Measurements from ENCODE around the gene FAM167B. TPM values are rescaled to one million over a fixed set of nuclear protein-coding genes. Genes with fewer than 3 reads are reported as not detected.

FAM167B gene
- polyA plus RNA-seq, 1 donor (not counting 4 experiments of a cell fraction or from before 2014, with no cell fraction given): 0.07 TPM

GRCh38 chr1:32231843-32232432 is 15.1 kb upstream of the FAM167B start:
- Histone ChIP-seq H3K9ac (ENCODE audit: control insufficient read depth, extremely low read depth, insufficient read depth, low read length) (no peak overlapping the region), H3K9me3 (ENCODE audit: control insufficient read depth, low read depth, low read length) (no peaks in the 10 kb centered on the region), H4K20me1 (ENCODE audit: control insufficient read depth, extremely low read depth, insufficient read depth, low read length) (no peaks in the 10 kb centered on the region), H3K79me2 (ENCODE audit: control insufficient read depth, insufficient read depth, low read length) (no peaks in the 10 kb centered on the region), H3K27me3 (ENCODE audit: control insufficient read depth, extremely low read depth, insufficient read depth, low read length) (no peaks in the 10 kb centered on the region), H3K4me2 (ENCODE audit: control insufficient read depth, extremely low read depth, insufficient read depth, low read depth, low read length) (no peak overlapping the region), H3K4me3 (ENCODE audit: control insufficient read depth in 2 of 3, extremely low read depth in 1 of 3, insufficient read depth in 2 of 3, low read depth in 1 of 3, low read length in 3 of 3) (no peak overlapping the region), H3K36me3 (ENCODE audit: control insufficient read depth in 2 of 2, extremely low read depth in 1 of 2, insufficient read depth in 2 of 2, low read length in 2 of 2) (peaks cover 26 to 28% of the 10 kb centered on the region in 2 experiments), H2AFZ (ENCODE audit: control insufficient read depth, low read length) (no peak overlapping the region), H3K9me1 (ENCODE audit: control insufficient read depth, extremely low read depth, insufficient read depth, low read length) (no peaks in the 10 kb centered on the region), H3K27ac (ENCODE audit: control insufficient read depth, insufficient read depth, low read length) (no peak overlapping the region), H3K4me1 (ENCODE audit: control insufficient read depth, extremely low read depth, insufficient read depth, low read length) (peaks cover 20% of the 10 kb centered on the region)
- no peak for TF ChIP-seq EZH2 (IDR thresholded peaks at IDR 0.05; ENCODE audit: low read length)
- TF ChIP-seq CTCF (optimal IDR thresholded peaks at IDR 0.05 in 1 of 3, IDR thresholded peaks at IDR 0.05 in 1 of 3, conservative IDR thresholded peaks at IDR 0.05 in 1 of 3; ENCODE audit: extremely low read depth in 1 of 3, insufficient read depth in 2 of 3, low read length in 3 of 3): no peak
- dilution Hi-C loops (cut with MboI; ENCODE audit: extremely low pct_ligation_motif_present, low sequenced_read_pairs): no loop called here
- FAIRE-seq: no peak
- DNase-seq (ENCODE audit: low read depth, low spot score): no peak

- no peak for FAIRE-seq
- Histone ChIP-seq H3K27ac (ENCODE audit: control insufficient read depth, insufficient read depth, low read length) (no peak overlapping the region), H3K27me3 (ENCODE audit: control insufficient read depth, extremely low read depth, insufficient read depth, low read length) (no peaks in the 10 kb centered on the region), H2AFZ (ENCODE audit: control insufficient read depth, low read length) (no peak overlapping the region), H3K36me3 (ENCODE audit: control insufficient read depth in 2 of 2, extremely low read depth in 1 of 2, insufficient read depth in 2 of 2, low read length in 2 of 2) (peaks cover 21 to 25% of the 10 kb centered on the region in 2 experiments), H3K9me1 (ENCODE audit: control insufficient read depth, extremely low read depth, insufficient read depth, low read length) (no peaks in the 10 kb centered on the region), H3K9me3 (ENCODE audit: control insufficient read depth, low read depth, low read length) (no peaks in the 10 kb centered on the region), H3K4me1 (ENCODE audit: control insufficient read depth, extremely low read depth, insufficient read depth, low read length) (peaks cover 21% of the 10 kb centered on the region), H3K4me3 (ENCODE audit: control insufficient read depth in 2 of 3, extremely low read depth in 1 of 3, insufficient read depth in 2 of 3, low read depth in 1 of 3, low read length in 3 of 3) (no peak overlapping the region), H3K9ac (ENCODE audit: control insufficient read depth, extremely low read depth, insufficient read depth, low read length) (no peak overlapping the region), H3K79me2 (ENCODE audit: control insufficient read depth, insufficient read depth, low read length) (no peaks in the 10 kb centered on the region), H4K20me1 (ENCODE audit: control insufficient read depth, extremely low read depth, insufficient read depth, low read length) (no peaks in the 10 kb centered on the region), H3K4me2 (ENCODE audit: control insufficient read depth, extremely low read depth, insufficient read depth, low read depth, low read length) (no peak overlapping the region)
- DNase-seq (ENCODE audit: low read depth, low spot score): no peak
- no peak for TF ChIP-seq CTCF (optimal IDR thresholded peaks at IDR 0.05 in 1 of 3, IDR thresholded peaks at IDR 0.05 in 1 of 3, conservative IDR thresholded peaks at IDR 0.05 in 1 of 3; ENCODE audit: extremely low read depth in 1 of 3, insufficient read depth in 2 of 3, low read length in 3 of 3)
- no peak for TF ChIP-seq EZH2 (IDR thresholded peaks at IDR 0.05; ENCODE audit: low read length)
- dilution Hi-C loops (cut with MboI; ENCODE audit: extremely low pct_ligation_motif_present, low sequenced_read_pairs): no loop called here
Observed at GRCh38 chr1:32232558-32233304, 14.3 kb upstream of the FAM167B start.
